ENCODE measurements around the gene SLC22A1. TPM values are rescaled to one million over a fixed set of nuclear protein-coding genes. Genes with fewer than 3 reads are reported as not detected.

Gene SLC22A1
- not detected in 2 replicates for total RNA-seq (2014; rRNA removed; shearing (Covaris generic))

DNA sequence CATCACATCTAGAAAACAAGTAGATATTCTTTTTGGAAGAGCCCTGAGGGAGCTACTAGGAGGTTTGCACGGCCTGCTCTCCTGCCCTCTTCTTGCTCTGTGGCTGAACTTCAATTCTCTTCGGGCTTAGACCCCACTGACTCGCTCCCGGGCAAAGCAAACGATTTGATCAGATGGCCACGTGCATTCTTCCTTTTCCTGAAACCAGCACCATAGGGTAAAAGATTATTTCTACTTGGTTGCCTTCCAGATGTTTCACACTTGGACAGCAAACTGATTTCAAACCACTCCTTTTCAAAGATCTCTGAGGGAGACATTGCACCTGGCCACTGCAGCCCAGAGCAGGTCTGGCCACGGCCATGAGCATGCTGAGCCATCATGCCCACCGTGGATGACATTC is at the start of gene SLC22A1:
Gene SLC22A1 (plus strand): TSS at position 258 of the 400 bp plus-strand sequence. CDS start 121 bp downstream, at position 379.
- H3K27ac ChIP-seq, result no peak within 1 kb of the TSS
- H3K36me3 ChIP-seq, result no peaks in the 10 kb centered on the region
- H3K4me1 ChIP-seq (replicated peaks), result no peaks in the 10 kb centered on the region
- no peaks in the 10 kb centered on the region for H3K9me3 ChIP-seq (replicated peaks)
- H3K27me3 ChIP-seq (replicated peaks), result no peaks in the 10 kb centered on the region
- DNase-seq (ENCODE audit: low read depth in 1 of 2, low spot score in 2 of 2), result no peak
- H3K4me3 ChIP-seq, result no peak within 1 kb of the TSS

DNA sequence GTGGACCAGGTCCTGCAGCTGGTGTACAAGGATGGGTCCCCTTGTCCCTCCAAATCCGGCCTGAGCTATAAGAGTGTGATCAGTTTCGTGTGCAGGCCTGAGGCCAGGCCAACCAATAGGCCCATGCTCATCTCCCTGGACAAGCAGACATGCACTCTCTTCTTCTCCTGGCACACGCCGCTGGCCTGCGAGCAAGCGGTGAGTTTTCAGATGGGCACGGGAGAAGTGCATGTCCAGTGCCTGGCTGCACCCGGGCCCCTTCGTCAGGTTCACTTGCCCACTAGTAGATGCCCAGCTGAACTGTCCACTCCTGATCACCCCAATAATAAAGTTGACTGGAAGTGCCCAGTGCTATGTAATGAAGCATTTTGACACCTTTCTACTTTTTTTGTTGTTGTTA is 48.3 kb upstream of the SLC22A1 start:
- peaks cover 17% of the 10 kb centered on the region for H3K4me1 ChIP-seq (replicated peaks)
- peaks cover 73% of the 10 kb centered on the region for H3K36me3 ChIP-seq
- no peak for DNase-seq (ENCODE audit: low read depth in 1 of 2, low spot score in 2 of 2)
- no peaks in the 10 kb centered on the region for H3K9me3 ChIP-seq (replicated peaks)
- H3K4me3 ChIP-seq, result no peak overlapping the region
- H3K27me3 ChIP-seq (replicated peaks), result no peaks in the 10 kb centered on the region
- H3K27ac ChIP-seq, result no peak overlapping the region

DNA sequence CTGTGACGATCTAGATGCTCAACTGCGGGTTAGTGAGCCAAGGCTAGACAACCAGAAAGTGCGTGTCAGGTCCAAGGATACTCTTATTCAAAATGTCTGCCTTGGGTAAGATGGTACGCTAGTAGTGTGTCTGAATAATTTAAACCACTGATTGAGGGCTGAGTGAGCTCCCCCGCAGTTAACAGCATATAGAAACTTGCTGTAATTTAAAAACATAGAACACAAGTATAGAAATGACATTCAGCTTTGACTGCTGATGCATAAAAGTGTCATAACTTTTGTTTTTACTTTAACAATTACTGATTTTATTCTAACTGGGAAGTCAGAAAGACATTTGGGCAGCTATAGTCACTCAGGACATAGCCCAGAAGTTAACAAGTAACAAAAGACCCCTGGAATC is 45.6 kb upstream of the SLC22A1 start:
- Histone ChIP-seq H3K4me1 (replicated peaks) (peaks cover 17% of the 10 kb centered on the region), H3K27me3 (replicated peaks) (no peaks in the 10 kb centered on the region), H3K36me3 (peaks cover 74% of the 10 kb centered on the region), H3K9me3 (replicated peaks) (no peaks in the 10 kb centered on the region), H3K4me3 (no peak overlapping the region), H3K27ac (no peak overlapping the region)
- DNase-seq (ENCODE audit: low read depth in 1 of 2, low spot score in 2 of 2), result no peak

DNA sequence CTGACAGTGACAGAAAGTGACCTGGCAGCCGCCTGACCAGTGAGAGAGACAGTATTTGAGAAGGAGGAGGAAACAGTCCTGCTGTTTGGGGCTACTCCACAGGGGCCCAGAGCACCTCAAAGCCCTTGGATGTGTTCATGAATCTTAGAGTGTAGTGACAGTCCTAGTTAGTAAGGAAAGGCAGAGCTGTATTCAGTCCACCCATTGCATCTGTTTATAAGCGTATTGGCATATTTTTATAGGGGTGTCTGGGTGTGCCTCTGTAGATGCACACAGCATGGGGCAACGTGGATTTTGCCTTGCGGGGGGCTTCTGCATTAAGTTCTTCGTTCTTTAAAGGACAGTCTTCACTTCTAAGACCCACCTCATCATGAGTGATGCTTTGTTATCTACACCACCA is 44.6 kb upstream of the SLC22A1 start:
- H3K4me3 ChIP-seq, result no peak overlapping the region
- H3K4me1 ChIP-seq (replicated peaks), result peaks cover 17% of the 10 kb centered on the region
- H3K36me3 ChIP-seq, result peaks cover 75% of the 10 kb centered on the region
- DNase-seq (ENCODE audit: low read depth in 1 of 2, low spot score in 2 of 2), result peak in 1 of 2 experiments; percentile 15
- no peaks in the 10 kb centered on the region for H3K27me3 ChIP-seq (replicated peaks)
- H3K27ac ChIP-seq, result peak overlapping the region; percentile 62
- no peaks in the 10 kb centered on the region for H3K9me3 ChIP-seq (replicated peaks)

DNA sequence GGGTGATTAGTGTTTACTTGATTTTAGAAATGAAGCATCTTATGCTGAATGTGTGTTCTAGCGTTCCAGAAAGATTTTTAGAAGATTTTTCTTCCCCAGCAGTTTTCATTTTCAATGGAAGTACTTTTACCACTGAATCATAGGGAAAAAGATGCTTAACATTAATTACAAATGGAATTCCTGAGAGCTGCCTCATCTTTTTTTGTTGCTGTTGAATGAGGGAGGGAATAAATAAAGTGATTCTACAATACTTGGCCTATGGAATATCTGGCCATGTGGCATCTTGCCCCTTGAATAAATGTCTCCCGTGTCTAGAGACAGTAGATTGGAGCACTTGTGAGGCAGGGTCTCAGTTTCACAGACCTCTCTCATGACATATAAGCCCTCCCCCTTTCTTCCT is 44.1 kb upstream of the SLC22A1 start:
- peak in 1 of 2 experiments; percentile 62 for DNase-seq (ENCODE audit: low read depth in 1 of 2, low spot score in 2 of 2)
- H3K36me3 ChIP-seq, result peaks cover 74% of the 10 kb centered on the region
- H3K9me3 ChIP-seq (replicated peaks), result no peaks in the 10 kb centered on the region
- peak overlapping the region; percentile 62 for H3K27ac ChIP-seq
- H3K4me1 ChIP-seq (replicated peaks), result peaks cover 17% of the 10 kb centered on the region
- no peak overlapping the region for H3K4me3 ChIP-seq
- H3K27me3 ChIP-seq (replicated peaks), result no peaks in the 10 kb centered on the region

DNA sequence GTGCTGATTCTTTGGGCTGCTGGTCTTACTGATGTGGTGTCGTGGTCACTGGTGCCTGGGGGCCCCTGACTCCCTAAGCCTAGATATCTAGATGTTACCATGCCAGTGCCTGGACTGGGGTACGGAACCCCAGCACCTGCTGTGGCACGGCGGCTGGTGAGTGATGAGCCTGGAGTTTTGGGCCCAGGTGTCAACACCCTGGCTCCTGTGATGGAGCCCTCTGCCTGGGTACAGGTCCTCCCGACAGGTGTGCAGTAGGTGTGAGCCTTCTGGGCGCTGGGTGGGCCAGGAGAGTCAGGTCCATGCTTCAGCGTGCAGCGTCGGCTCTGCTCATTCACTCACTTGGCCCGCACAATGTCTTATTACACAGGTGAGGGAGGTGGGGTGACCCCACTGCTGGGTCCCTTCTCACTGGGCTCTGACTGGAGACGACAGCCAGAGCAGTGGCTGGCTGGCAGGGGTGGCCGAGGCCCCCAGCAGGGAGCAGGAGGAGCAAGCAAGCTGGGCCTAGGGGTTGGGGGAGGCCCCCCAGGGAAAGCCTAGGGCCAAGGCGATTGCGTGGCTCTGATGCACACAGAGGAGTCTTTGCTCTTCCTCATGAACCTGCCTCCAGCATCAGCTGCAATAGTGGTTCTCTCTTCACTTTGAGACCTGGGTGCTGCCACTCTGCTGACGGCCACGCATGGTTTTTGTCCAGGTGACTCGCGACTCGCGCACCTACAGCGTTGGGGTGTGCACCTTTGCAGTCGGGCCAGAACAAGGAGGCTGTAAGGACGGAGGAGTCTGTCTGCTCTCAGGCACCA is 42.5 kb upstream of the SLC22A1 start:
- H3K27me3 ChIP-seq (replicated peaks), result no peaks in the 10 kb centered on the region
- peaks cover 17% of the 10 kb centered on the region for H3K4me1 ChIP-seq (replicated peaks)
- H3K27ac ChIP-seq, result no peak overlapping the region
- no peak for DNase-seq (ENCODE audit: low read depth in 1 of 2, low spot score in 2 of 2)
- peaks cover 67% of the 10 kb centered on the region for H3K36me3 ChIP-seq
- no peak overlapping the region for H3K4me3 ChIP-seq
- no peaks in the 10 kb centered on the region for H3K9me3 ChIP-seq (replicated peaks)

DNA sequence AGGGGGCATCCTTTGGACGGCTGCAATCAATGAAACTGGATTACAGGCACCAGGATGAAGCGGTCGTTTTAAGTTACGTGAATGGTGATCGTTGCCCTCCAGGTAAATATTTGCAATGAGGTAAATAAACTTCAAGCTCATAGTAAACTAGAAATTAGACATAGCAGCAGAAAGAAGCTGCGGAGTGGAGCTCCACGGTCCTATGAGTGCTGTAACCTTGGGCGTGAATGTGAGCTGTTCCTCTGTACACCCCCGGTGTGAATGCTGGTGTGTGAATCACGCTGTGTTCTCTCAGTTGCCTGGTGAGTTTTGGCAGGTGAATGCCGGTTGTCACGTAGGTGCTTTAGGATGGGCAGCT is 42.0 kb upstream of the SLC22A1 start:
- DNase-seq (ENCODE audit: low read depth in 1 of 2, low spot score in 2 of 2), result no peak
- Histone ChIP-seq H3K4me3 (no peak overlapping the region), H3K36me3 (peaks cover 66% of the 10 kb centered on the region), H3K27me3 (replicated peaks) (no peaks in the 10 kb centered on the region), H3K9me3 (replicated peaks) (no peaks in the 10 kb centered on the region), H3K27ac (no peak overlapping the region), H3K4me1 (replicated peaks) (peaks cover 17% of the 10 kb centered on the region)

DNA sequence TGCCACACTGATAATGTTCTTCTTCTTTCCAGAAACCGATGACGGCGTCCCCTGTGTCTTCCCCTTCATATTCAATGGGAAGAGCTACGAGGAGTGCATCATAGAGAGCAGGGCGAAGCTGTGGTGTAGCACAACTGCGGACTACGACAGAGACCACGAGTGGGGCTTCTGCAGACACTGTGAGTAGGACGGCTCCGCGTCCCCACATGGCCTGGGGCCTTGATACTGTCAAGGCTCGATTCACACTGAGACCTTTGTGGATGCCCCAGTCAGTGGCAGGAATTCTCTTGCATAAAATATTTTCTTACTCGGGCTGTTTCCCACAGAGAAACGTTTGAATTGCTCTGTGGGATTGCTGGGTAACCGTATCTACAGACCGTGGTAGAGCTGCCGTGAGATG is 41.5 kb upstream of the SLC22A1 start:
- Histone ChIP-seq H3K9me3 (replicated peaks) (no peaks in the 10 kb centered on the region), H3K27ac (no peak overlapping the region), H3K4me1 (replicated peaks) (peaks cover 17% of the 10 kb centered on the region), H3K27me3 (replicated peaks) (no peaks in the 10 kb centered on the region), H3K4me3 (no peak overlapping the region), H3K36me3 (peaks cover 65% of the 10 kb centered on the region)
- DNase-seq (ENCODE audit: low read depth in 1 of 2, low spot score in 2 of 2), result no peak

DNA sequence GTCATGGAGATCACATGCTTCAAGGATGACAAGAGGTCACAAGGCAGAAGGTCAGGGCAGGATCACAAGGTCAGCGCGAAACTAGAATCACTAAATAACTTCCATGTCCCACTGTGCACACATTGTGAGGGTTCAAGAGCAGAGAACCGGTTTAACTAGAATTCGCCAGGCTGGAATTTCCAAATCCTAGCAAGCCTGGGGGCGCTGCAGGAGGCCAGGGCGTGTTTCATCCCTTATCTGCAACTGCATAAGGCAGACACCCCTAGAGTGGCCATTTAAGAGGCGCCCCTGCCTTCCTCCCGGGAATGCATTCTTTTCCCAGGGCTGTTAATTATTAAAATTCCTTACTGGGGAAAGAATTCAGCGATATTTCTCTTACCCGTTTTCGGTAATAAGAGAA is 40.2 kb upstream of the SLC22A1 start:
- peaks cover 17% of the 10 kb centered on the region for H3K4me1 ChIP-seq (replicated peaks)
- no peak for DNase-seq (ENCODE audit: low read depth in 1 of 2, low spot score in 2 of 2)
- H3K4me3 ChIP-seq, result no peak overlapping the region
- H3K27ac ChIP-seq, result no peak overlapping the region
- peaks cover 70% of the 10 kb centered on the region for H3K36me3 ChIP-seq
- no peaks in the 10 kb centered on the region for H3K27me3 ChIP-seq (replicated peaks)
- H3K9me3 ChIP-seq (replicated peaks), result no peaks in the 10 kb centered on the region

DNA sequence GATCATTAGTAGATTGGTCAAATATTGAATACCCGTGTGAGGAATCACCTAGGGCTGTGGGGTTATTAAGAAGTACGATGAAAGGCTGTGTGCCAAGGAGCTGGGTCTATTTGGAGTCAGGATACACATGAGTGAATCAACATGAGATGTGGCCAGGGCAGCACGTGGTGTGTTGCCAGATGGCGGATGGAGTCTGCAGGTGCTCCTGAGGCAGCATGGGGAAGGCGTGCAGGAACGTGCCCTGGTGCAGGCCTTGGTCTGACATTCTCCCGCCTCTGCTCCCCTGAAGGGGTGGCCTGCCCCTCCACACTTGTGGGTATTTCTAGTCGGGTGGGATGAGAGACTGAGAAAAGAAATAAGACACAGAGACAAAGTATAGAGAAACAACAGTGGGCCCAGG is 39.0 kb upstream of the SLC22A1 start:
- no peak for DNase-seq (ENCODE audit: low read depth in 1 of 2, low spot score in 2 of 2)
- Histone ChIP-seq H3K27ac (no peak overlapping the region), H3K9me3 (replicated peaks) (no peaks in the 10 kb centered on the region), H3K4me1 (replicated peaks) (peaks cover 6% of the 10 kb centered on the region), H3K27me3 (replicated peaks) (no peaks in the 10 kb centered on the region), H3K4me3 (no peak overlapping the region), H3K36me3 (peaks cover 79% of the 10 kb centered on the region)

DNA sequence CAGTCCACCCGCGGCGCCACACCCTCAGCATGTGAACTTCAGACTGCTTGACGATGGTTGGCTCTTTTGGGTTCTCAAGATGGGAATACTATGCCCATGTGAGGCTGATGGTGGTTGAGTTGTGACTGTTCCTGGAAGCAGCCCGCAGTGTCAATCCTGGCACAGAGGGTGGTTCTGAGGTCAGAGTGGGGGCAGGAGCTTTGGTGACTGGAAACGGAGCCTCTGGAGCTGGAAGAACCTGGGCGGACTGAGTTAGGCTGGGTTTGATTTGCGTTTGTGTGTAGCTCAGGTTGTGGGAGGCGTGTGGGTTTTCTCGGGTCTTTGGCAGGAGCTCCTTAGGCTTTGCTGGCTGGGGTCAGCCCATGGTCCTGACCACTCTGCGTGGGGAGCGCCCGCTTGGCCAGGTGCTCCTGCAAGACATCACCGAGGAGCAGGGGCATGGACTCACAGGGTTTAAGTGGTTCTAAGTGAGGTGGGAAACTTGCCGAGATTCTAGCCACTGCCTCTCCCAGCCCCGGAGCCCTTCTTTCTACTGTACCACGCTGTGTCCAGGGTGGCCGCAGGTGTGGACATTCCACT is 37.3 kb upstream of the SLC22A1 start:
- no peaks in the 10 kb centered on the region for H3K4me1 ChIP-seq (replicated peaks)
- no peak for DNase-seq (ENCODE audit: low read depth in 1 of 2, low spot score in 2 of 2)
- H3K4me3 ChIP-seq, result no peak overlapping the region
- no peaks in the 10 kb centered on the region for H3K9me3 ChIP-seq (replicated peaks)
- H3K36me3 ChIP-seq, result peaks cover 80% of the 10 kb centered on the region
- no peaks in the 10 kb centered on the region for H3K27me3 ChIP-seq (replicated peaks)
- H3K27ac ChIP-seq, result no peak overlapping the region

DNA sequence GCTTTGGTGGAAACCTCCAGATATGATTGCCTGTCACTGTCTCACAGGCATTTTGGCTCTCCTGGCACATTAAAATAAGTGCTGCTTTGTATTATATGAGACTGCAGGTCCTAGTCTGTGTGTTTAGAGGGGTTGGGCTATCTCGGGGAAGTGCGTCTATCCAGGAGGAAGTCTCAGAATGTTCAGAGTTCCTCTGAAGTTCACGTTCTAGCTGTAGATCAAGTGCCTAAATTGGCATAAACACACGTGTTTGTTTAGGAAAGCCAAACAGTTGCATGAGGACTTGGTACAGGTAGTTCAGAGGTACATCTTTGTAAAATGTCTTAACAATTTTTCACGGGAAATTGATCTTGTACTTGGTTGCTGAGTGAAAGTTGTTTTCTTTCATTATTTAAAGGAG is 36.4 kb upstream of the SLC22A1 start:
- Histone ChIP-seq H3K9me3 (replicated peaks) (no peaks in the 10 kb centered on the region), H3K4me3 (no peak overlapping the region), H3K4me1 (replicated peaks) (no peaks in the 10 kb centered on the region), H3K36me3 (peaks cover 80% of the 10 kb centered on the region), H3K27ac (no peak overlapping the region), H3K27me3 (replicated peaks) (no peaks in the 10 kb centered on the region)
- no peak for DNase-seq (ENCODE audit: low read depth in 1 of 2, low spot score in 2 of 2)

DNA sequence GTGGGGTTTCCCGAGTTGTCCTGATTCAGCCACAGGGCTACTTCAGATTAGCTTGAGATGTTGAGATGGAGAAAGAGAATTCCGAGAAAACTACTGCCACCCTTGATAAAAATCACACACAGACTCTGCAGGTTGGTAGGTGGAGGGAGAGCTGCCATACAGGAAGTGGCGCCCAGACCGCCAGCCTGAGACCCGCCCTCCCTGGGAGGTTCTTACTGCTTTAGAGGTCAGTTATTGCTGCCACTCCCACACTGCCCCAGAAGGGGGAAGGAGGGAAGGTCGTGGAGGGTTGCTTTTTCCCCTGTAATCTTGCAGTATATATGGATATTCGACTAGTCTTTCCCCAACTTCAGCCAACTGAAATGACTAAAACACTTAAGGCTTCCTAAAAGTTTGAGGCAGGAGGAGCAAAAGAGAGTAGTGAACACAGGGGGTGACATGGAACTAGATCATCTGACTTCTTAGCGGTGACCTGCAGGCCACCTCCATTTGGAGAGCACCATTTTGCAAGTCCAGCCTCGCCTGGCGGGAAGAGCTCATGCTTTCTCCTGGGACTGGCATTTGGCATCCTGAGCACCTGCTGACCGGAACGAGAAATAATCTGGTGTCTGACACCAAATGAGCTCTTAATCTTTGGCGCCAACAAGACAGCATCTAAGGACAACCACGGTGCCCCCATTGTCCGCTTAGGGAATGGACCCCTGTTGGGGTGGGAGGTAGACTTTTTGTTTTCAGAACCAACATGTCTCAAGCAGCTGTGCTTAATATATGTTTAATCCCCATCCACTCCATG is 35.7 kb upstream of the SLC22A1 start:
- Histone ChIP-seq H3K27ac (no peak overlapping the region), H3K27me3 (replicated peaks) (no peaks in the 10 kb centered on the region), H3K4me3 (no peak overlapping the region), H3K9me3 (replicated peaks) (no peaks in the 10 kb centered on the region), H3K36me3 (peaks cover 78% of the 10 kb centered on the region), H3K4me1 (replicated peaks) (no peaks in the 10 kb centered on the region)
- no peak for DNase-seq (ENCODE audit: low read depth in 1 of 2, low spot score in 2 of 2)

DNA sequence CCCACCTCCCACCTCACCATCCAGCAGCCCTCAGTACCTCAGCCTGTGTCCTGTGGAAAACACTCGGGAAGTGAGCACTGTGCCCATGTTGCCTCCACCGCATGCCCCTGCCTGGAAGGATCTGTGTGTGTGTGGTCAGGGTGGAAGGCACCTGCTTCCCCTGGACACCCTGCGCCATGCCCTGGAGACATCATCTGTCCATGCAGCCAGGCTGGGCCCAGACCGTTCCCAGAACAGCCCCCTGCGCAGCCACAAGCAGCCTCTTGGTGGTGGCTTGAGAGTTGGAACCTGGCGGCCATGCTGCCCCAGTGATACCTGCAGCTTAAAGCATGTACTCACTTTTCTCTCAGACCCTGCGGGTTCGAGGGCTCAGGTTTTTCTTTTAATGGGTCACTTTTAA is 34.9 kb upstream of the SLC22A1 start:
- no peak overlapping the region for H3K4me3 ChIP-seq

More for the DNA sequence above, 34.9 kb upstream of the SLC22A1 start:
- peaks cover 77% of the 10 kb centered on the region for H3K36me3 ChIP-seq
- no peaks in the 10 kb centered on the region for H3K4me1 ChIP-seq (replicated peaks)
- no peaks in the 10 kb centered on the region for H3K9me3 ChIP-seq (replicated peaks)
- H3K27me3 ChIP-seq (replicated peaks), result no peaks in the 10 kb centered on the region
- DNase-seq (ENCODE audit: low read depth in 1 of 2, low spot score in 2 of 2), result no peak
- H3K27ac ChIP-seq, result no peak overlapping the region

Measured in SJSA1 (cell line).